Mesothelial cell of epicardium (in vitro differentiated cells): Measurements from ENCODE around the gene DEUP1. TPM values are rescaled to one million over a fixed set of nuclear protein-coding genes. Genes with fewer than 3 reads are reported as not detected.

Experiments
- DNase-seq, 2 experiments: peaks; one replicate each; pipeline ENCODE4 v3.0.0; 2021; ENCODE audit warnings: low spot score in 2 of 2; ENCODE audit not compliant: unreplicated experiment in 2 of 2
- H3K27ac Mint-ChIP-seq: 2 replicates; pipeline ENCODE4 v1.8.0; 2021; ENCODE audit warnings: mixed read lengths
- H3K27me3 Mint-ChIP-seq: 2 replicates; pipeline ENCODE4 v1.8.0; 2021; ENCODE audit warnings: low read depth, mixed read lengths
- H3K36me3 Mint-ChIP-seq: 2 replicates; pipeline ENCODE4 v1.8.0; 2021; ENCODE audit warnings: mixed read lengths
- H3K4me1 Mint-ChIP-seq: 2 replicates; pipeline ENCODE4 v1.8.0; 2021; ENCODE audit warnings: mixed read lengths
- H3K4me3 Mint-ChIP-seq: 2 replicates; pipeline ENCODE4 v1.8.0; 2021; ENCODE audit warnings: mild to moderate bottlenecking, moderate library complexity, mixed read lengths
- H3K9me3 Mint-ChIP-seq: 2 replicates; pipeline ENCODE4 v1.8.0; 2021; ENCODE audit warnings: mixed read lengths
- CTCF ChIP-seq: fragments of 200-600 bp; sonication (generic); IDR thresholded peaks from one replicate; pipeline ENCODE4 v1.5.0; 2021; ENCODE audit warnings: antibody characterized with exemption; ENCODE audit not compliant: unreplicated experiment
- total RNA-seq: library from RNA; stranded (reverse); gene quantifications from 3 replicates; pipeline ENCODE4 v1.2.1, GENCODE V29; 2021

The DEUP1 gene
- total RNA-seq, 1 donor from 2014 or later, result 1.2 TPM

GRCh38 chr11:93329936-93330445 lies 551 bp upstream of the DEUP1 start:
- Mint-ChIP-seq H3K4me1 (peaks cover 7% of the 10 kb centered on the region), H3K9me3 (no peaks in the 10 kb centered on the region), H3K27ac (peak overlapping the region; percentile 35), H3K4me3 (peak overlapping the region; percentile 79), H3K27me3 (peaks cover 7% of the 10 kb centered on the region), H3K36me3 (no peaks in the 10 kb centered on the region)
- no peak for DNase-seq
- no peak for TF ChIP-seq CTCF

GRCh38 chr11:93340223-93340622 lies 9.7 kb downstream of the DEUP1 start:
- H3K36me3 Mint-ChIP-seq, result no peaks in the 10 kb centered on the region
- no peak overlapping the region for H3K27ac Mint-ChIP-seq
- H3K4me3 Mint-ChIP-seq, result no peak overlapping the region
- TF ChIP-seq CTCF, result no peak
- no peaks in the 10 kb centered on the region for H3K27me3 Mint-ChIP-seq
- peaks cover 4% of the 10 kb centered on the region for H3K9me3 Mint-ChIP-seq
- no peak for DNase-seq
- H3K4me1 Mint-ChIP-seq, result peaks cover 3% of the 10 kb centered on the region

GRCh38 chr11:93344855-93345333 lies 14.4 kb downstream of the DEUP1 start:
- H3K36me3 Mint-ChIP-seq, result peaks cover 3% of the 10 kb centered on the region
- H3K4me3 Mint-ChIP-seq, result no peak overlapping the region
- no peaks in the 10 kb centered on the region for H3K4me1 Mint-ChIP-seq
- H3K27me3 Mint-ChIP-seq, result no peaks in the 10 kb centered on the region
- no peak overlapping the region for H3K27ac Mint-ChIP-seq
- no peak for DNase-seq
- H3K9me3 Mint-ChIP-seq, result peaks cover 17% of the 10 kb centered on the region
- TF ChIP-seq CTCF, result no peak

GRCh38 chr11:93348930-93349329 lies 18.4 kb downstream of the DEUP1 start:
- Mint-ChIP-seq H3K4me1 (no peaks in the 10 kb centered on the region), H3K9me3 (peaks cover 17% of the 10 kb centered on the region), H3K27ac (no peak overlapping the region), H3K4me3 (no peak overlapping the region), H3K36me3 (peaks cover 3% of the 10 kb centered on the region), H3K27me3 (no peaks in the 10 kb centered on the region)
- DNase-seq, result no peak
- no peak for TF ChIP-seq CTCF

- no peak for TF ChIP-seq CTCF
- peaks cover 6% of the 10 kb centered on the region for H3K36me3 Mint-ChIP-seq
- H3K4me1 Mint-ChIP-seq, result no peaks in the 10 kb centered on the region
- peaks cover 16% of the 10 kb centered on the region for H3K9me3 Mint-ChIP-seq
- H3K27ac Mint-ChIP-seq, result no peak overlapping the region
- H3K27me3 Mint-ChIP-seq, result no peaks in the 10 kb centered on the region
- H3K4me3 Mint-ChIP-seq, result no peak overlapping the region
- DNase-seq, result no peak
These were observed 20.3 kb downstream of the DEUP1 start for GRCh38 chr11:93350835-93351234.

- no peaks in the 10 kb centered on the region for H3K27me3 Mint-ChIP-seq
- DNase-seq, result no peak
- no peak for TF ChIP-seq CTCF
- no peak overlapping the region for H3K27ac Mint-ChIP-seq
- H3K9me3 Mint-ChIP-seq, result peaks cover 23% of the 10 kb centered on the region
- peaks cover 5% of the 10 kb centered on the region for H3K4me1 Mint-ChIP-seq
- H3K36me3 Mint-ChIP-seq, result peaks cover 17% of the 10 kb centered on the region
- H3K4me3 Mint-ChIP-seq, result no peak overlapping the region
These were observed 28.9 kb downstream of the DEUP1 start for GRCh38 chr11:93359396-93359795.
